HG02610 (cell line): ENCODE results near the gene CACNA1H.
"Not testable (repeated sequence)": the region's sequence is repeated elsewhere in the genome, so short reads cannot be mapped to it uniquely, and the experiment has no call there.

Experiments
- ATAC-seq: cut with Tn5 transposase; IDR thresholded peaks from one replicate; pipeline ENCODE4 v1.9.1; 2021; ENCODE audit warnings: mild to moderate bottlenecking, moderate library complexity; ENCODE audit not compliant: unreplicated experiment

Gene CACNA1H

GRCh38 chr16:1173788-1174451 lies 21.0 kb downstream of the CACNA1H start:
- ATAC-seq = no peak

GRCh38 chr16:1174477-1175357 lies 21.8 kb downstream of the CACNA1H start:
- ATAC-seq = no peak

- no peak for ATAC-seq
These were observed 22.8 kb downstream of the CACNA1H start for GRCh38 chr16:1175566-1176279.

- ATAC-seq = no peak
These were observed 23.5 kb downstream of the CACNA1H start for GRCh38 chr16:1176280-1176897.

- ATAC-seq = no peak
These were observed 24.1 kb downstream of the CACNA1H start for GRCh38 chr16:1177053-1177452.

- no peak for ATAC-seq
These were observed 24.8 kb downstream of the CACNA1H start for GRCh38 chr16:1177750-1178149.

GRCh38 chr16:1178295-1178910 lies 25.5 kb downstream of the CACNA1H start:
- ATAC-seq = no peak

GRCh38 chr16:1180549-1181403 lies 27.9 kb downstream of the CACNA1H start:
- no peak for ATAC-seq

GRCh38 chr16:1181404-1182315 lies 28.8 kb downstream of the CACNA1H start:
- ATAC-seq = no peak

GRCh38 chr16:1182316-1182671 lies 29.4 kb downstream of the CACNA1H start:
- ATAC-seq = no peak

- no peak for ATAC-seq
These were observed 30.3 kb downstream of the CACNA1H start for GRCh38 chr16:1182950-1183907.

GRCh38 chr16:1184156-1184868 lies 31.4 kb downstream of the CACNA1H start:
- ATAC-seq = no peak

- ATAC-seq = no peak
These were observed 32.1 kb downstream of the CACNA1H start for GRCh38 chr16:1184980-1185379.

GRCh38 chr16:1185460-1186207 lies 32.7 kb downstream of the CACNA1H start:
- ATAC-seq = not testable (repeated sequence)

GRCh38 chr16:1188432-1189189 lies 35.7 kb downstream of the CACNA1H start:
- ATAC-seq = no peak

- no peak for ATAC-seq
These were observed 36.5 kb downstream of the CACNA1H start for GRCh38 chr16:1189455-1189854.
